ENCODE results near the gene PAPPA. TPM values are rescaled to one million over a fixed set of nuclear protein-coding genes. Genes with fewer than 3 reads are reported as not detected.

Gene PAPPA
- total and polyA plus RNA-seq, 3 experiments from 2014 or later = not detected

GRCh38 chr9:116275418-116276195 is 122.0 kb downstream of the PAPPA start:
- Histone ChIP-seq H3K36me3 (ENCODE audit: insufficient read depth, low read length) (no peaks in the 10 kb centered on the region), H3K27me3 (ENCODE audit: insufficient read depth, low read length, poor library complexity, severe bottlenecking) (no peaks in the 10 kb centered on the region), H3K27ac (ENCODE audit: low read depth, low read length) (no peak overlapping the region), H3K4me1 (ENCODE audit: insufficient read depth, low read length) (no peaks in the 10 kb centered on the region), H3K9me3 (ENCODE audit: low read length) (no peaks in the 10 kb centered on the region), H3K4me3 (ENCODE audit: low read length) (no peak overlapping the region)
- no peaks in the 10 kb centered on the region for H3K4me1 Mint-ChIP-seq
- H3K27me3 Mint-ChIP-seq = peaks cover 2 to 8% of the 10 kb centered on the region in 2 donors
- ChIA-PET POLR2A (no interaction called here), CTCF (no interaction called here)
- H3K4me3 Mint-ChIP-seq = no peak overlapping the region
- no peaks in the 10 kb centered on the region for H3K36me3 Mint-ChIP-seq
- no peak overlapping the region for H3K27ac Mint-ChIP-seq
- no peak for DNase-seq
- H3K9me3 Mint-ChIP-seq = peaks cover 0 to 9% (median 0%) of the 10 kb centered on the region in 5 donors

GRCh38 chr9:116276196-116276493 is 122.6 kb downstream of the PAPPA start:
- H3K9me3 ChIP-seq (ENCODE audit: low read length) = no peaks in the 10 kb centered on the region
- POLR2A ChIA-PET = no interaction called here

GRCh38 chr9:116276651-116277121 is 123.1 kb downstream of the PAPPA start:
- Histone ChIP-seq H3K9me3 (ENCODE audit: low read length) (no peaks in the 10 kb centered on the region), H3K4me3 (ENCODE audit: low read length) (no peak overlapping the region), H3K36me3 (ENCODE audit: insufficient read depth, low read length) (no peaks in the 10 kb centered on the region), H3K27ac (ENCODE audit: low read depth, low read length) (no peak overlapping the region), H3K4me1 (ENCODE audit: insufficient read depth, low read length) (no peaks in the 10 kb centered on the region), H3K27me3 (ENCODE audit: insufficient read depth, low read length, poor library complexity, severe bottlenecking) (no peaks in the 10 kb centered on the region)
- ChIA-PET POLR2A (no interaction called here), CTCF (no interaction called here)
- Mint-ChIP-seq H3K36me3 (no peaks in the 10 kb centered on the region), H3K27me3 (peaks cover 2 to 8% of the 10 kb centered on the region in 2 donors), H3K27ac (no peak overlapping the region), H3K9me3 (peaks cover 0 to 9% (median 0%) of the 10 kb centered on the region in 5 donors), H3K4me3 (no peak overlapping the region), H3K4me1 (no peaks in the 10 kb centered on the region)
- DNase-seq = no peak

More at GRCh38 chr9:116276196-116276493, 122.6 kb downstream of the PAPPA start:
- H3K9me3 Mint-ChIP-seq = peaks cover 0 to 9% (median 0%) of the 10 kb centered on the region in 5 donors
- H3K27me3 ChIP-seq (ENCODE audit: insufficient read depth, low read length, poor library complexity, severe bottlenecking) = no peaks in the 10 kb centered on the region
- no peak for DNase-seq
- H3K27me3 Mint-ChIP-seq = peaks cover 2 to 8% of the 10 kb centered on the region in 2 donors
- CTCF ChIA-PET = no interaction called here
- H3K27ac ChIP-seq (ENCODE audit: low read depth, low read length) = no peak overlapping the region
- no peak overlapping the region for H3K4me3 Mint-ChIP-seq
- H3K36me3 ChIP-seq (ENCODE audit: insufficient read depth, low read length) = no peaks in the 10 kb centered on the region
- no peaks in the 10 kb centered on the region for H3K36me3 Mint-ChIP-seq
- H3K4me1 Mint-ChIP-seq = no peaks in the 10 kb centered on the region
- H3K4me1 ChIP-seq (ENCODE audit: insufficient read depth, low read length) = no peaks in the 10 kb centered on the region
- no peak overlapping the region for H3K4me3 ChIP-seq (ENCODE audit: low read length)
- no peak overlapping the region for H3K27ac Mint-ChIP-seq

- no peak overlapping the region for H3K4me3 Mint-ChIP-seq
- Histone ChIP-seq H3K9me3 (ENCODE audit: low read length) (no peaks in the 10 kb centered on the region), H3K4me1 (ENCODE audit: insufficient read depth, low read length) (no peaks in the 10 kb centered on the region), H3K27me3 (ENCODE audit: insufficient read depth, low read length, poor library complexity, severe bottlenecking) (no peaks in the 10 kb centered on the region), H3K4me3 (ENCODE audit: low read length) (no peak overlapping the region), H3K36me3 (ENCODE audit: insufficient read depth, low read length) (no peaks in the 10 kb centered on the region), H3K27ac (ENCODE audit: low read depth, low read length) (no peak overlapping the region)
- H3K4me1 Mint-ChIP-seq = no peaks in the 10 kb centered on the region
- no peak overlapping the region for H3K27ac Mint-ChIP-seq
- ChIA-PET POLR2A (no interaction called here), CTCF (no interaction called here)
- no peak for DNase-seq
- peaks cover 0 to 8% of the 10 kb centered on the region in 2 donors for H3K27me3 Mint-ChIP-seq
- H3K9me3 Mint-ChIP-seq = peaks cover 0 to 9% (median 0%) of the 10 kb centered on the region in 5 donors
- H3K36me3 Mint-ChIP-seq = no peaks in the 10 kb centered on the region
These were observed 124.7 kb downstream of the PAPPA start for GRCh38 chr9:116278326-116278725.

- Mint-ChIP-seq H3K9me3 (peaks cover 0 to 9% (median 0%) of the 10 kb centered on the region in 5 donors), H3K36me3 (no peaks in the 10 kb centered on the region), H3K4me1 (no peaks in the 10 kb centered on the region), H3K27me3 (peaks cover 0 to 8% of the 10 kb centered on the region in 2 donors), H3K4me3 (no peak overlapping the region), H3K27ac (no peak overlapping the region)
- Histone ChIP-seq H3K4me1 (ENCODE audit: insufficient read depth, low read length) (no peaks in the 10 kb centered on the region), H3K27me3 (ENCODE audit: insufficient read depth, low read length, poor library complexity, severe bottlenecking) (no peaks in the 10 kb centered on the region), H3K4me3 (ENCODE audit: low read length) (no peak overlapping the region), H3K27ac (ENCODE audit: low read depth, low read length) (no peak overlapping the region), H3K36me3 (ENCODE audit: insufficient read depth, low read length) (no peaks in the 10 kb centered on the region), H3K9me3 (ENCODE audit: low read length) (no peaks in the 10 kb centered on the region)
- CTCF ChIA-PET = no interaction called here
- no peak for DNase-seq
- POLR2A ChIA-PET = no interaction called here
These were observed 125.6 kb downstream of the PAPPA start for GRCh38 chr9:116279230-116279629.

- H3K27me3 Mint-ChIP-seq = peaks cover 0 to 4% of the 10 kb centered on the region in 2 donors
- H3K27ac Mint-ChIP-seq = no peak overlapping the region
- H3K4me3 ChIP-seq (ENCODE audit: low read length) = no peak overlapping the region
- H3K27me3 ChIP-seq (ENCODE audit: insufficient read depth, low read length, poor library complexity, severe bottlenecking) = no peaks in the 10 kb centered on the region
- no peaks in the 10 kb centered on the region for H3K9me3 ChIP-seq (ENCODE audit: low read length)
- no peaks in the 10 kb centered on the region for H3K36me3 ChIP-seq (ENCODE audit: insufficient read depth, low read length)
- H3K4me1 Mint-ChIP-seq = no peaks in the 10 kb centered on the region
- no peaks in the 10 kb centered on the region for H3K36me3 Mint-ChIP-seq
- H3K27ac ChIP-seq (ENCODE audit: low read depth, low read length) = no peak overlapping the region
- ChIA-PET CTCF (no interaction called here), POLR2A (no interaction called here)
- no peaks in the 10 kb centered on the region for H3K4me1 ChIP-seq (ENCODE audit: insufficient read depth, low read length)
- H3K4me3 Mint-ChIP-seq = no peak overlapping the region
- peaks cover 0 to 4% (median 0%) of the 10 kb centered on the region in 5 donors for H3K9me3 Mint-ChIP-seq
- no peak for DNase-seq
These were observed 126.9 kb downstream of the PAPPA start for GRCh38 chr9:116280529-116280928.

GRCh38 chr9:116282597-116282996 is 129.0 kb downstream of the PAPPA start:
- H3K4me3 Mint-ChIP-seq = no peak overlapping the region

GRCh38 chr9:116284518-116284917 is 130.9 kb downstream of the PAPPA start:
- H3K36me3 Mint-ChIP-seq = no peaks in the 10 kb centered on the region
- Histone ChIP-seq H3K4me3 (ENCODE audit: low read length) (no peak overlapping the region), H3K27ac (ENCODE audit: low read depth, low read length) (no peak overlapping the region), H3K4me1 (ENCODE audit: insufficient read depth, low read length) (no peaks in the 10 kb centered on the region), H3K9me3 (ENCODE audit: low read length) (no peaks in the 10 kb centered on the region), H3K27me3 (ENCODE audit: insufficient read depth, low read length, poor library complexity, severe bottlenecking) (no peaks in the 10 kb centered on the region), H3K36me3 (ENCODE audit: insufficient read depth, low read length) (no peaks in the 10 kb centered on the region)
- H3K9me3 Mint-ChIP-seq = no peaks in the 10 kb centered on the region
- H3K27ac Mint-ChIP-seq = no peak overlapping the region
- ChIA-PET CTCF (no interaction called here), POLR2A (no interaction called here)
- H3K27me3 Mint-ChIP-seq = no peaks in the 10 kb centered on the region
- no peaks in the 10 kb centered on the region for H3K4me1 Mint-ChIP-seq
- H3K4me3 Mint-ChIP-seq = no peak overlapping the region
- DNase-seq = no peak

More at GRCh38 chr9:116282597-116282996, 129.0 kb downstream of the PAPPA start:
- Histone ChIP-seq H3K4me1 (ENCODE audit: insufficient read depth, low read length) (no peaks in the 10 kb centered on the region), H3K27ac (ENCODE audit: low read depth, low read length) (no peak overlapping the region), H3K27me3 (ENCODE audit: insufficient read depth, low read length, poor library complexity, severe bottlenecking) (no peaks in the 10 kb centered on the region), H3K9me3 (ENCODE audit: low read length) (no peaks in the 10 kb centered on the region), H3K4me3 (ENCODE audit: low read length) (no peak overlapping the region), H3K36me3 (ENCODE audit: insufficient read depth, low read length) (no peaks in the 10 kb centered on the region)
- H3K27ac Mint-ChIP-seq = no peak overlapping the region
- no peaks in the 10 kb centered on the region for H3K36me3 Mint-ChIP-seq
- CTCF ChIA-PET = no interaction called here
- POLR2A ChIA-PET = no interaction called here
- H3K27me3 Mint-ChIP-seq = no peaks in the 10 kb centered on the region
- no peaks in the 10 kb centered on the region for H3K4me1 Mint-ChIP-seq
- no peak for DNase-seq
- H3K9me3 Mint-ChIP-seq = peaks cover 0 to 1% (median 0%) of the 10 kb centered on the region in 5 donors
